HepG2 (cell line): ENCODE data around the gene AP5B1. TPM values are rescaled to one million over a fixed set of nuclear protein-coding genes. Genes with fewer than 3 reads are reported as not detected.

Source experiments
- BORCS8-MEF2B ChIP-seq: sonication (generic); formaldehyde crosslinking; IDR thresholded peaks from 2 replicates; pipeline ENCODE4 v1.8.0; 2022; ENCODE audit warnings: mild to moderate bottlenecking, missing genetic modification reagents
- CCAR2 ChIP-seq: fragments of 200-400 bp; formaldehyde crosslinking; optimal IDR thresholded peaks from 2 replicates; pipeline ENCODE3; 2018; ENCODE audit warnings: low read depth, mild to moderate bottlenecking, low read length, moderate library complexity
- FOXA3 ChIP-seq: IDR thresholded peaks from 2 replicates; pipeline ENCODE4 v1.6.1; 2016; ENCODE audit warnings: missing genetic modification reagents, missing compliant biosample characterization
- HES4 ChIP-seq: sonication (generic); formaldehyde crosslinking; IDR thresholded peaks from 2 replicates; pipeline ENCODE4 v1.9.0; 2021; ENCODE audit warnings: mild to moderate bottlenecking, missing genetic modification reagents, borderline replicate concordance
- HOXA3 ChIP-seq: sonication (generic); formaldehyde crosslinking; IDR thresholded peaks from 2 replicates; pipeline ENCODE4 v1.5.0; 2020; ENCODE audit warnings: missing genetic modification reagents
- MED1 ChIP-seq: sonication (generic); formaldehyde crosslinking; IDR thresholded peaks from 2 replicates; pipeline ENCODE4 v1.4.0; 2020; ENCODE audit warnings: missing genetic modification reagents
- PHF21A ChIP-seq: sonication (generic); formaldehyde crosslinking; IDR thresholded peaks from 2 replicates; pipeline ENCODE4 v1.5.0; 2020; ENCODE audit warnings: mild to moderate bottlenecking, missing genetic modification reagents
- SALL1 ChIP-seq: sonication (generic); formaldehyde crosslinking; IDR thresholded peaks from 2 replicates; pipeline ENCODE4 v1.8.0; 2022; ENCODE audit warnings: mild to moderate bottlenecking, missing genetic modification reagents
- SIN3A ChIP-seq: IDR thresholded peaks from 2 replicates; pipeline ENCODE4 v1.6.1; 2011; ENCODE audit warnings: low read depth, mild to moderate bottlenecking, control low read depth, low read length, borderline replicate concordance
- SP5 ChIP-seq: IDR thresholded peaks from 2 replicates; pipeline ENCODE4 v1.6.1; 2016; ENCODE audit warnings: low read depth, borderline replicate concordance
- ZFY ChIP-seq: sonication (generic); formaldehyde crosslinking; IDR thresholded peaks from 2 replicates; pipeline ENCODE4 v1.4.0; 2020; ENCODE audit warnings: missing genetic modification reagents
- ZNF563 ChIP-seq: sonication (generic); formaldehyde crosslinking; IDR thresholded peaks from 2 replicates; pipeline ENCODE4 v1.8.0; 2022; ENCODE audit warnings: mild to moderate bottlenecking, moderate library complexity, missing genetic modification reagents
- ZSCAN21 ChIP-seq: sonication (generic); formaldehyde crosslinking; IDR thresholded peaks from 2 replicates; pipeline ENCODE4 v1.8.0; 2022; ENCODE audit warnings: mild to moderate bottlenecking, missing genetic modification reagents, moderate library complexity, borderline replicate concordance
- polyA plus RNA-seq, 8 experiments: library from polyadenylated mRNA; depleted of rRNA in 3 of 8; stranded (reverse) in 7 of 8; unstranded in 1 of 8; fragments of >200 nt; fragmentation: Illumina TruSeq in 4 of 8; extraction: Trizol in 4 of 8; gene quantifications; 2 replicates each; pipeline versions ENCODE4 v1.2.1 to v1.2.3, GENCODE V29; 2011 to 2016; ENCODE audit warnings: low read depth in 4 of 8, missing spikeins in 1 of 8, mixed read lengths in 1 of 8; ENCODE audit not compliant: insufficient read depth in 1 of 8
- total RNA-seq, 5 experiments: library from RNA; depleted of rRNA; stranded (reverse); fragments of >200 nt; fragmentation: Illumina TruSeq; extraction: Trizol; gene quantifications; 2 replicates each; pipeline ENCODE4 v1.2.3, GENCODE V29; 2016; ENCODE audit warnings: low read depth in 1 of 5
- TF ChIP-seq, protein P1 (sequence below): sonication (generic); formaldehyde crosslinking; IDR thresholded peaks from 2 replicates; pipeline ENCODE4 v1.5.0; 2020; ENCODE audit warnings: mild to moderate bottlenecking, missing genetic modification reagents, borderline replicate concordance
- TF ChIP-seq, protein P2 (sequence below): IDR thresholded peaks from 2 replicates; pipeline ENCODE4 v1.6.1; 2012; ENCODE audit warnings: low read depth, low read length, improper control_type of control experiment
- TF ChIP-seq, protein P3 (sequence below): sonication (generic); formaldehyde crosslinking; IDR thresholded peaks from 2 replicates; pipeline ENCODE4 v1.4.0; 2020; ENCODE audit warnings: missing genetic modification reagents, mild to moderate bottlenecking, borderline replicate concordance
- TF ChIP-seq, protein P4 (sequence below): sonication (generic); formaldehyde crosslinking; IDR thresholded peaks from 2 replicates; pipeline ENCODE4 v1.5.1; 2020; ENCODE audit warnings: mild to moderate bottlenecking, missing genetic modification reagents, moderate library complexity
- TF ChIP-seq, protein P5 (sequence below): sonication (generic); formaldehyde crosslinking; IDR thresholded peaks from 2 replicates; pipeline ENCODE4 v1.5.1; 2020; ENCODE audit warnings: mild to moderate bottlenecking, missing genetic modification reagents, moderate library complexity

AP5B1 gene
- total and polyA plus RNA-seq, 2 of the 13 experiments (the other 11 are each of a cell fraction or from before 2014, with no cell fraction given), result 1.7 to 4.4 TPM

DNA sequence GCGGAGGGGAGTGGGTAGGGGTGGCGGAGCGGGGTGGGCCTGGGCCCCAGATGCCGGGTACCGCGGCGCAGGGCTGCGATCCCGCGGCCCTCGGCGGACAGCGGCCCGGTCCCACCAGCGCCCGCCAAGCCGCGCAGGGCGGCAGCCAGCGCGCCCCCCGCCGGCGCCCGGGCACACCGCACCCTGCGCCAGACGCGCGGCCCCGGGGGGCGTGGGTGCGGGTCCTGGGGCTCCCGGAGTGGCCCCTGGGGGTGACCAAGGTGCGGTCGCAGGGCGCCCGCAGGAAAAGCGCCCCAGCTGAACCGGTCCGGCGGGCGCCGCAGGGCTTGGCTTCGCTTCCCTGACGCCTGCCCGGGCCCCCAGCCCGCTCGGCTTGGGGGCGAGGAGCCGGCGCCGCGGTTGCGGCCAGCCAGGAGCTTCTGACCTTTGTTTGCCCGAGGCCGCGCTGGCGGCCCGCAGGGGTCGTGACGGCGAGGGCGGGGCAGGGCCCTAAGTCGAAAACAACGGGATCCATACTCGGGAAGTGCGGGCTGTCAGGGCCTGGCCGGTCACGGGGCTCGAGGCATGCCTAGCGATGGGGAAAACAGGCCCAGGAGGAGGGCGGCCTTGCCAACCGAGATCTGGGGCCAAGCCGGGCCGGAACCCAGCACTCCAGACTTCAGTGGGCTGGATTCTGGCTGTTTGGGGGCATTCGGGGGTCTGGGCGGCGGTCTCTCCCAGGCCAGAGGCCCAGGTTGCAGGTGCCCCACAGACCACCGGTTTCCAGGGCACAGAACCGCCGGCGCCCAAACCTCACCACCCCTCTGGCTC lies 581 bp upstream of the AP5B1 start (continued):
- TF ChIP-seq, protein P1, sequence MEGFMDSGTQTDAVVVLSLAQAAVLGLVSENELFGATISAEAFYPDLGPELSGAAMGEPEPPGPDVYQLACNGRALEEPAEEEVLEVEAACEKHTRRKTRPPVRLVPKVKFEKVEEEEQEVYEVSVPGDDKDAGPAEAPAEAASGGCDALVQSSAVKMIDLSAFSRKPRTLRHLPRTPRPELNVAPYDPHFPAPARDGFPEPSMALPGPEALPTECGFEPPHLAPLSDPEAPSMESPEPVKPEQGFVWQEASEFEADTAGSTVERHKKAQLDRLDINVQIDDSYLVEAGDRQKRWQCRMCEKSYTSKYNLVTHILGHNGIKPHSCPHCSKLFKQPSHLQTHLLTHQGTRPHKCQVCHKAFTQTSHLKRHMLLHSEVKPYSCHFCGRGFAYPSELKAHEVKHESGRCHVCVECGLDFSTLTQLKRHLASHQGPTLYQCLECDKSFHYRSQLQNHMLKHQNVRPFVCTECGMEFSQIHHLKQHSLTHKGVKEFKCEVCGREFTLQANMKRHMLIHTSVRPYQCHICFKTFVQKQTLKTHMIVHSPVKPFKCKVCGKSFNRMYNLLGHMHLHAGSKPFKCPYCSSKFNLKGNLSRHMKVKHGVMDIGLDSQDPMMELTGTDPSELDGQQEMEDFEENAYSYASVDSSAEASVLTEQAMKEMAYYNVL (CRISPR knock-in tag), result 0 out of 2 replicates have a peak, but pooled peaks have one; percentile 47
- TF ChIP-seq FOXA3 (CRISPR knock-in tag) (0 out of 2 replicates have a peak, but pooled peaks have one; percentile 18), HOXA3 (CRISPR knock-in tag) (peak; percentile 17; the same call in 1 of the 2 replicates), PHF21A (CRISPR knock-in tag) (no peak), SIN3A (0 out of 2 replicates have a peak, but pooled peaks have one; percentile 27), ZSCAN21 (CRISPR knock-in tag) (no peak), HES4 (CRISPR knock-in tag) (peak; percentile 41; the same call in 1 of the 2 replicates), CCAR2 (no peak), SALL1 (CRISPR knock-in tag) (peak; percentile 36; the same call in 1 of the 2 replicates), ZNF563 (CRISPR knock-in tag) (peak; percentile 78), BORCS8-MEF2B (no peak), SP5 (CRISPR knock-in tag) (0 out of 2 replicates have a peak, but pooled peaks have one; percentile 16), ZFY (CRISPR knock-in tag) (peak; percentile 77), MED1 (no peak)
- TF ChIP-seq, protein P2, sequence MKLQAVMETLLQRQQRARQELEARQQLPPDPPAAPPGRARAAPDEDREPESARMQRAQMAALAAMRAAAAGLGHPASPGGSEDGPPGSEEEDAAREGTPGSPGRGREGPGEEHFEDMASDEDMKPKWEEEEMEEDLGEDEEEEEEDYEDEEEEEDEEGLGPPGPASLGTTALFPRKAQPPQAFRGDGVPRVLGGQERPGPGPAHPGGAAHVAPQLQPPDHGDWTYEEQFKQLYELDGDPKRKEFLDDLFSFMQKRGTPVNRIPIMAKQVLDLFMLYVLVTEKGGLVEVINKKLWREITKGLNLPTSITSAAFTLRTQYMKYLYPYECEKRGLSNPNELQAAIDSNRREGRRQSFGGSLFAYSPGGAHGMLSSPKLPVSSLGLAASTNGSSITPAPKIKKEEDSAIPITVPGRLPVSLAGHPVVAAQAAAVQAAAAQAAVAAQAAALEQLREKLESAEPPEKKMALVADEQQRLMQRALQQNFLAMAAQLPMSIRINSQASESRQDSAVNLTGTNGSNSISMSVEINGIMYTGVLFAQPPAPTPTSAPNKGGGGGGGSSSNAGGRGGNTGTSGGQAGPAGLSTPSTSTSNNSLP, result no peak
- TF ChIP-seq, protein P3, sequence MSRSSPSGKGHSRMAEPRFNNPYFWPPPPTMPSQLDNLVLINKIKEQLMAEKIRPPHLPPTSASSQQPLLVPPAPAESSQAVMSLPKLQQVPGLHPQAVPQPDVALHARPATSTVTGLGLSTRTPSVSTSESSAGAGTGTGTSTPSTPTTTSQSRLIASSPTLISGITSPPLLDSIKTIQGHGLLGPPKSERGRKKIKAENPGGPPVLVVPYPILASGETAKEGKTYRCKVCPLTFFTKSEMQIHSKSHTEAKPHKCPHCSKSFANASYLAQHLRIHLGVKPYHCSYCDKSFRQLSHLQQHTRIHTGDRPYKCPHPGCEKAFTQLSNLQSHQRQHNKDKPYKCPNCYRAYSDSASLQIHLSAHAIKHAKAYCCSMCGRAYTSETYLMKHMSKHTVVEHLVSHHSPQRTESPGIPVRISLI (CRISPR knock-in tag), result no peak
- TF ChIP-seq, protein P4, sequence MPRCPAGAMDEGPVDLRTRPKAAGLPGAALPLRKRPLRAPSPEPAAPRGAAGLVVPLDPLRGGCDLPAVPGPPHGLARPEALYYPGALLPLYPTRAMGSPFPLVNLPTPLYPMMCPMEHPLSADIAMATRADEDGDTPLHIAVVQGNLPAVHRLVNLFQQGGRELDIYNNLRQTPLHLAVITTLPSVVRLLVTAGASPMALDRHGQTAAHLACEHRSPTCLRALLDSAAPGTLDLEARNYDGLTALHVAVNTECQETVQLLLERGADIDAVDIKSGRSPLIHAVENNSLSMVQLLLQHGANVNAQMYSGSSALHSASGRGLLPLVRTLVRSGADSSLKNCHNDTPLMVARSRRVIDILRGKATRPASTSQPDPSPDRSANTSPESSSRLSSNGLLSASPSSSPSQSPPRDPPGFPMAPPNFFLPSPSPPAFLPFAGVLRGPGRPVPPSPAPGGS (CRISPR knock-in tag), result peak; percentile 54; the same call in 1 of the 2 replicates
- TF ChIP-seq, protein P5, sequence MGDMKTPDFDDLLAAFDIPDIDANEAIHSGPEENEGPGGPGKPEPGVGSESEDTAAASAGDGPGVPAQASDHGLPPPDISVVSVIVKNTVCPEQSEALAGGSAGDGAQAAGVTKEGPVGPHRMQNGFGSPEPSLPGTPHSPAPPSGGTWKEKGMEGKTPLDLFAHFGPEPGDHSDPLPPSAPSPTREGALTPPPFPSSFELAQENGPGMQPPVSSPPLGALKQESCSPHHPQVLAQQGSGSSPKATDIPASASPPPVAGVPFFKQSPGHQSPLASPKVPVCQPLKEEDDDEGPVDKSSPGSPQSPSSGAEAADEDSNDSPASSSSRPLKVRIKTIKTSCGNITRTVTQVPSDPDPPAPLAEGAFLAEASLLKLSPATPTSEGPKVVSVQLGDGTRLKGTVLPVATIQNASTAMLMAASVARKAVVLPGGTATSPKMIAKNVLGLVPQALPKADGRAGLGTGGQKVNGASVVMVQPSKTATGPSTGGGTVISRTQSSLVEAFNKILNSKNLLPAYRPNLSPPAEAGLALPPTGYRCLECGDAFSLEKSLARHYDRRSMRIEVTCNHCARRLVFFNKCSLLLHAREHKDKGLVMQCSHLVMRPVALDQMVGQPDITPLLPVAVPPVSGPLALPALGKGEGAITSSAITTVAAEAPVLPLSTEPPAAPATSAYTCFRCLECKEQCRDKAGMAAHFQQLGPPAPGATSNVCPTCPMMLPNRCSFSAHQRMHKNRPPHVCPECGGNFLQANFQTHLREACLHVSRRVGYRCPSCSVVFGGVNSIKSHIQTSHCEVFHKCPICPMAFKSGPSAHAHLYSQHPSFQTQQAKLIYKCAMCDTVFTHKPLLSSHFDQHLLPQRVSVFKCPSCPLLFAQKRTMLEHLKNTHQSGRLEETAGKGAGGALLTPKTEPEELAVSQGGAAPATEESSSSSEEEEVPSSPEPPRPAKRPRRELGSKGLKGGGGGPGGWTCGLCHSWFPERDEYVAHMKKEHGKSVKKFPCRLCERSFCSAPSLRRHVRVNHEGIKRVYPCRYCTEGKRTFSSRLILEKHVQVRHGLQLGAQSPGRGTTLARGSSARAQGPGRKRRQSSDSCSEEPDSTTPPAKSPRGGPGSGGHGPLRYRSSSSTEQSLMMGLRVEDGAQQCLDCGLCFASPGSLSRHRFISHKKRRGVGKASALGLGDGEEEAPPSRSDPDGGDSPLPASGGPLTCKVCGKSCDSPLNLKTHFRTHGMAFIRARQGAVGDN (CRISPR knock-in tag), result peak; percentile 83
